Right lung (tissue), 5 donors: Measurements from ENCODE around the gene NPIPB6. TPM values are rescaled to one million over a fixed set of nuclear protein-coding genes. Genes with fewer than 3 reads are reported as not detected.
A peak's percentile ranks its signal among the peaks of the same experiment; 100 is the strongest.

Experiments
- DNase-seq, 2 donors: peaks; one replicate each; pipeline ENCODE4 v3.0.0-alpha.2; 2013
- polyA plus RNA-seq, 5 donors: library from polyadenylated mRNA; unstranded; fragments of 120-200 nt; gene quantifications; one replicate each; pipeline versions ENCODE4 v1.2.1 to v1.2.3, GENCODE V29; 2013; ENCODE audit warnings: inconsistent platforms in 1 of 5, low replicate concordance in 1 of 5; ENCODE audit not compliant: insufficient read length in 5 of 5, insufficient read depth in 1 of 5

Gene NPIPB6
- polyA plus RNA-seq, 5 donors: 0.72 to 2.6 (median 2.2) TPM

- no peak for DNase-seq
These were observed 64.8 kb downstream of the NPIPB6 start for GRCh38 chr16:28298511-28298878.

DNA sequence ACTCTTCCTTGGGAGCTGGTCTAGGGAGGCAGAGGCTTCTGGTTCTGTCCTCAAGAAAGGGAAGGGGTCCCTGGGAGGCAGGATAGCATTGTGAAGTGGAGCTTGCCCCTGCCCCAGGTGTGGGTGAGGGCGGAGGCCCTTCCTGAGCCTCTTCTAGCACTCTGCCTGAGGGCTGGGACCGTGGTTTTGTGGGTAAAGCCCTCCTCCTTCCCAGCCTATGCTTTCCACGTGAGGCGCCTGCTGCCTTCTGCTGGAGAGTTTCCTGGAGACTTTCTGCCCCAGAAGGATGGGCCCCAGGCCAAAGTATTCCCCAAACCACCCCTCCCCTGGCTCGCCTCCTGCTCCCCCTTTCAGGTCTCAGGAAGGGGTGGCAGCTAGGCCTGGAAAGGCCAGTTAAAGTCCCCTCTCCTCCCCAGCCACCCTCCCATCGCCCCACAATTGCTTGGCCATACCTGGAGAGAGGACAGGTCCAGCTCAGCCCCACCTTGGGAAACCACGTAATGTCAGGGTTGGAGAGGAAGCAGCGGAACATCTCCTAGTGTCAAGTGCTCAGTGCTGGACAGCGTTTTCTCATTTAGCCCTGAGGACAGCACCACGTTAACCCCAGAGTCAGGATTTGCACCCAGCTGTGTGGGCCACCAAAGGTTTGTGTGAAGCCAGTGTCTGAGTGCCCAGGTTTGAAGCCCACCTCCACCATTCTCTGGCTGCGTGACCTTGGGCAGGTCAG lies 65.4 kb downstream of the NPIPB6 start:
- no peak for DNase-seq

DNA sequence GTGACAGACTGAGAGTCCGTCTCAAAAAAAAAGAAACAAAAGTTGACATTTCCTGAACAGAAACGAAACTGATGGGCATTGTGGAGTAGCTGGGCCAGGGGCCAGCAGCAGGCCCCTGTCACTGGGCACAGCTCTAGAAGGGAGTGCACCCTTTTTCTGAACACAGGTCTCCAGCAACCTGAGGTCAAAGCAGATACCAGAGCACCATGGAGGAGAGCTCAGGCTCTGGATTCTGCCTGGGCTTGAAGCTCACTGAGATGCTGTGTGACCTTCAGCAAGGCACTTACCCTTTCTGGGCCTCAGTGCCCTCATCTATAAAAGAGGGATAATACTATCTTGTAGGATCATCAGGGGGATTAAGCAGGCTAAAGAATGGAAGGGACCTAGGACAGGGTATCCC lies 66.0 kb downstream of the NPIPB6 start:
- DNase-seq: no peak

GRCh38 chr16:28295276-28295675 lies 68.0 kb downstream of the NPIPB6 start:
- DNase-seq: no peak

DNA sequence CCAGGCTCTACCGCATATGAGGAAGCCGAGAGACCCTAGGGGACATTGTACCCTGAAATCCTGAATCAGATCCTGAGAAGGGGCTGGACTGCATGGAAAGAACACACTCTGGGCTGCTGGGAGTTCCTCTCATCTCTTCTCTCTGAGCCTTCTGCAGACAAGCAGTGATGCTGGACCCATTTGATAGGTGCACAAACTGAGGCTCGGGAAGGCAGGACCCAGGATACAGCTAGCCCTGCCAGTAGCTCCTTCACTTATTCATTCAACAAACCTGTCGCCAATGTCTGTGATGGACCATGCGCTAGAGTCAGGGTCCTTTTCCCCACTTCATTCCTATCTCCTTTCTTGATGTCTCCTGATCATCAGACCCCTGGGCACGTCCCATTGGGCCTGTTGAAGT lies 69.1 kb downstream of the NPIPB6 start:
- DNase-seq: no peak

DNA sequence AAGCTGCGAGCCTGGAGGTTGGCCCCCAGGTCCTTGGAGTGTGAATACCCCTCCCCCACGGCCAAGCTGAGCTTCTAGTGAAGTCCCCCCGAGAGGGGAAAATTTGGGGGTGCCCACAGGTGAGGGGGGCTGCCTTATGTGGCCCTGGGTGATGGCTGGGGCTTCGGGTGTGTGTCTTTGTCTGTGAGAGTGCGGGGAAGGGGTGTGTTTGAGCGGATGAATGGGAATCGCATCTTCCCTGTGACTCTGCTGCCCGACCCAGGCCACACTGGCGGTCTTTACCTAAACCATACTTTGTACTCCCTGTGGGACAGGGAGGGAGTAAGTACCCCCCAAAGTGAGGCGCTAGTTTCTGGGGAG lies 69.7 kb downstream of the NPIPB6 start:
- no peak for DNase-seq

- peak; percentile 50 to 51 for DNase-seq
These were observed 70.3 kb downstream of the NPIPB6 start for GRCh38 chr16:28292731-28293600.

Other genes starting within 250 kb of the NPIPB6 start
- gene XPO6, start 151.5 kb downstream of the NPIPB6 start, polyA plus RNA-seq: 10 to 100 TPM; 61.9 to 80.9 (median 75.6) TPM
- 10 to 100 TPM; 10.4 to 18.4 (median 15.0) TPM for gene SBK1, start 71.0 kb downstream of the NPIPB6 start, polyA plus RNA-seq
- 10 to 100 TPM; 41.1 to 87.4 (median 65.9) TPM for gene EIF3CL, start 40.3 kb upstream of the NPIPB6 start, polyA plus RNA-seq
- under 1 TPM in 4 of 5 donors, not detected in 1; 0.13 to 0.35 (median 0.22) TPM for gene NPIPB7, start 108.8 kb upstream of the NPIPB6 start, polyA plus RNA-seq
- 10 to 100 TPM; 21.0 to 33.4 (median 28.8) TPM for gene CLN3, start 128.6 kb upstream of the NPIPB6 start, polyA plus RNA-seq
- 1 to 10 TPM in 3 of 5 donors, under 1 TPM in 2; 0.87 to 1.7 (median 1.4) TPM for gene APOBR, start 131.1 kb upstream of the NPIPB6 start, polyA plus RNA-seq
- gene IL27, start 143.3 kb upstream of the NPIPB6 start, polyA plus RNA-seq: under 1 TPM in 1 of 5 donors, not detected in 4; 0.21 TPM
- gene NUPR1, start 175.5 kb upstream of the NPIPB6 start, polyA plus RNA-seq: 10 to 100 TPM; 29.7 to 51.1 (median 36.1) TPM
- gene SGF29, start 190.4 kb upstream of the NPIPB6 start, polyA plus RNA-seq: 10 to 100 TPM; 14.4 to 30.5 (median 20.3) TPM
- gene SULT1A2, start 233.5 kb upstream of the NPIPB6 start, polyA plus RNA-seq: 1 to 10 TPM; 2.7 to 4.0 (median 3.7) TPM
- gene SULT1A1, start 246.5 kb upstream of the NPIPB6 start, polyA plus RNA-seq: 10 to 100 TPM; 21.4 to 46.9 (median 38.3) TPM